Kidney epithelial cell (primary cell): ENCODE measurements around the gene DBP. TPM values are rescaled to one million over a fixed set of nuclear protein-coding genes. Genes with fewer than 3 reads are reported as not detected.

Experiments
- DNase-seq: peaks from one replicate; pipeline ENCODE4 v3.0.0-alpha.2; 2010; ENCODE audit warnings: low read depth
- H3K27me3 ChIP-seq: 2 replicates; pipeline ENCODE4 v1.6.0; 2011; ENCODE audit warnings: low read length; ENCODE audit not compliant: control insufficient read depth, insufficient read depth
- H3K36me3 ChIP-seq: 2 replicates; pipeline ENCODE4 v1.5.1; 2011; ENCODE audit warnings: low read length; ENCODE audit not compliant: control insufficient read depth, insufficient read depth
- H3K4me3 ChIP-seq: 2 replicates; pipeline ENCODE4 v1.5.1; 2011; ENCODE audit warnings: low read depth, mild to moderate bottlenecking, control low read depth, low read length
- CTCF ChIP-seq: IDR thresholded peaks from 2 replicates; pipeline ENCODE4 v1.5.1; 2011; ENCODE audit warnings: mild to moderate bottlenecking, moderate library complexity, low read length, control low read depth, inconsistent platforms; ENCODE audit not compliant: insufficient read depth, poor library complexity, severe bottlenecking
- total RNA-seq: library from RNA; depleted of rRNA; stranded (reverse); fragments of >200 nt; gene quantifications from 2 replicates; pipeline ENCODE4 v1.2.3, GENCODE V29; 2015

DBP gene
- total RNA-seq, 1 donor from 2014 or later: 1.6 TPM

GRCh38 chr19:48617146-48617937, 19.8 kb downstream of the DBP start:
- H3K27me3 ChIP-seq: no peaks in the 10 kb centered on the region
- peaks cover 5% of the 10 kb centered on the region for H3K36me3 ChIP-seq
- no peak for TF ChIP-seq CTCF
- no peak for DNase-seq
- H3K4me3 ChIP-seq: peak overlapping the region; percentile 90

GRCh38 chr19:48616491-48617056, 20.6 kb downstream of the DBP start:
- Histone ChIP-seq H3K36me3 (peaks cover 5% of the 10 kb centered on the region), H3K27me3 (no peaks in the 10 kb centered on the region), H3K4me3 (no peak overlapping the region)
- no peak for TF ChIP-seq CTCF
- DNase-seq: no peak

GRCh38 chr19:48616041-48616436, 21.1 kb downstream of the DBP start:
- H3K27me3 ChIP-seq: no peaks in the 10 kb centered on the region
- peaks cover 5% of the 10 kb centered on the region for H3K36me3 ChIP-seq
- no peak for DNase-seq
- no peak for TF ChIP-seq CTCF
- H3K4me3 ChIP-seq: no peak overlapping the region

GRCh38 chr19:48615231-48616040, 21.7 kb downstream of the DBP start:
- no peaks in the 10 kb centered on the region for H3K27me3 ChIP-seq
- H3K4me3 ChIP-seq: no peak overlapping the region
- no peak for DNase-seq
- TF ChIP-seq CTCF: no peak
- H3K36me3 ChIP-seq: peaks cover 5% of the 10 kb centered on the region

GRCh38 chr19:48614436-48615230, 22.5 kb downstream of the DBP start, which contains the start of gene FAM83E:
Gene FAM83E, minus strand, starts transcription at chr19:48615076. Its CDS starts 1,704 bp downstream, at chr19:48613372.
- H3K4me3 ChIP-seq: no peak within 1 kb of the TSS

More at GRCh38 chr19:48614436-48615230, 22.5 kb downstream of the DBP start, which contains the start of gene FAM83E:
- TF ChIP-seq CTCF: no peak
- DNase-seq: no peak
- Histone ChIP-seq H3K36me3 (peaks cover 5% of the 10 kb centered on the region), H3K27me3 (no peaks in the 10 kb centered on the region)
